GM06990 (cell line): ENCODE measurements around the gene KLHL12.

Experiments used
- DNase-seq: peaks from one replicate; pipeline ENCODE4 v3.0.0-alpha.2; 2011; ENCODE audit not compliant: insufficient read length; ENCODE audit errors: extremely low read depth
- H3K27me3 ChIP-seq: replicated peaks from 2 replicates; pipeline ENCODE4 v1.6.0; 2011; ENCODE audit warnings: low read length; ENCODE audit not compliant: control insufficient read depth, insufficient read depth
- H3K36me3 ChIP-seq: 2 replicates; pipeline ENCODE4 v1.5.1; 2011; ENCODE audit warnings: low read length; ENCODE audit not compliant: control insufficient read depth, insufficient read depth
- H3K4me3 ChIP-seq: replicated peaks from 2 replicates; pipeline ENCODE4 v1.5.1; 2011; ENCODE audit warnings: low read depth, mild to moderate bottlenecking, control low read depth, low read length
- CTCF ChIP-seq: IDR thresholded peaks from 2 replicates; pipeline ENCODE4 v1.5.1; 2011; ENCODE audit warnings: low read length, control low read depth, mild to moderate bottlenecking, inconsistent platforms; ENCODE audit not compliant: insufficient read depth, poor library complexity, severe bottlenecking

Gene KLHL12

GRCh38 chr1:202844259-202844658 is 82.8 kb downstream of the KLHL12 start:
- Histone ChIP-seq H3K27me3 (no peaks in the 10 kb centered on the region), H3K36me3 (no peaks in the 10 kb centered on the region), H3K4me3 (no peak overlapping the region)
- no peak for DNase-seq
- TF ChIP-seq CTCF: no peak

DNA sequence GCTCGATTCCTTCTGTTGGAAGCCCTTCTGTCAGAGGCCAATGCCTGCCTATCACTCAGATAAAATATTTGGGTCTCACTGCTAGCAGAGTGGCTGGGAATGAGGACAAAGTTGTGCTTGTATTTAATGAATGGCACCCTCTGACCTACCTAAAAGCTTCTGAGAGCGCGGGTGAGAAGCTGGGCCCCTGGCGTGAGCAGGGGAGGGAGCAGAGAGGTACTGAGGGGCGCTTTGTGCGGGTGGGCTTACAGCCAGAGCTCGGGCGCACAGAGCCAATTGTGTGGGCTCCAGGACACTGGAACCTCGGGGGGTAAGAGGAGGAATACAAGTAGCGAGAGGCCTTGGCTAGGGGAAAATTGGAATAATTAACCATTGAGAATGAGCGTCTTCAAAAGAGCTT is 84.0 kb downstream of the KLHL12 start:
- DNase-seq: no peak
- no peak for TF ChIP-seq CTCF
- Histone ChIP-seq H3K36me3 (no peaks in the 10 kb centered on the region), H3K4me3 (no peak overlapping the region), H3K27me3 (no peaks in the 10 kb centered on the region)
